Testis (tissue), 2 donors: Measurements from ENCODE around the gene CCDC112.

ENCODE experiments used
- POLR2A ChIP-seq: fragments of 450-650 bp; IDR thresholded peaks from one replicate; pipeline ENCODE4 v1.6.1; 2017; ENCODE audit warnings: antibody characterized with exemption, mild to moderate bottlenecking, moderate library complexity
- TF ChIP-seq, protein P1 (sequence below), 3 experiments: fragments of 450-650 bp in 2 of 3; fragments of 200-600 bp in 1 of 3; sonication (generic) in 1 of 3; IDR thresholded peaks; one replicate each; pipeline ENCODE4 v1.5.1; 2016 to 2019; ENCODE audit warnings: antibody characterized with exemption in 3 of 3, mild to moderate bottlenecking in 2 of 3, moderate library complexity in 1 of 3

- TF ChIP-seq, protein P1, sequence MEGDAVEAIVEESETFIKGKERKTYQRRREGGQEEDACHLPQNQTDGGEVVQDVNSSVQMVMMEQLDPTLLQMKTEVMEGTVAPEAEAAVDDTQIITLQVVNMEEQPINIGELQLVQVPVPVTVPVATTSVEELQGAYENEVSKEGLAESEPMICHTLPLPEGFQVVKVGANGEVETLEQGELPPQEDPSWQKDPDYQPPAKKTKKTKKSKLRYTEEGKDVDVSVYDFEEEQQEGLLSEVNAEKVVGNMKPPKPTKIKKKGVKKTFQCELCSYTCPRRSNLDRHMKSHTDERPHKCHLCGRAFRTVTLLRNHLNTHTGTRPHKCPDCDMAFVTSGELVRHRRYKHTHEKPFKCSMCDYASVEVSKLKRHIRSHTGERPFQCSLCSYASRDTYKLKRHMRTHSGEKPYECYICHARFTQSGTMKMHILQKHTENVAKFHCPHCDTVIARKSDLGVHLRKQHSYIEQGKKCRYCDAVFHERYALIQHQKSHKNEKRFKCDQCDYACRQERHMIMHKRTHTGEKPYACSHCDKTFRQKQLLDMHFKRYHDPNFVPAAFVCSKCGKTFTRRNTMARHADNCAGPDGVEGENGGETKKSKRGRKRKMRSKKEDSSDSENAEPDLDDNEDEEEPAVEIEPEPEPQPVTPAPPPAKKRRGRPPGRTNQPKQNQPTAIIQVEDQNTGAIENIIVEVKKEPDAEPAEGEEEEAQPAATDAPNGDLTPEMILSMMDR (IDR thresholded peaks at IDR 0.05), result no peak
- no peak for TF ChIP-seq POLR2A
Measured at GRCh38 chr5:115295777-115296123, 704 bp downstream of the CCDC112 start.
